HG02943 (cell line): ENCODE data around the gene CLCN6.

Source experiments
- ATAC-seq: cut with Tn5 transposase; IDR thresholded peaks from one replicate; pipeline ENCODE4 v1.9.1; 2021; ENCODE audit warnings: mild to moderate bottlenecking, low read depth, moderate library complexity; ENCODE audit not compliant: unreplicated experiment

Gene CLCN6

DNA sequence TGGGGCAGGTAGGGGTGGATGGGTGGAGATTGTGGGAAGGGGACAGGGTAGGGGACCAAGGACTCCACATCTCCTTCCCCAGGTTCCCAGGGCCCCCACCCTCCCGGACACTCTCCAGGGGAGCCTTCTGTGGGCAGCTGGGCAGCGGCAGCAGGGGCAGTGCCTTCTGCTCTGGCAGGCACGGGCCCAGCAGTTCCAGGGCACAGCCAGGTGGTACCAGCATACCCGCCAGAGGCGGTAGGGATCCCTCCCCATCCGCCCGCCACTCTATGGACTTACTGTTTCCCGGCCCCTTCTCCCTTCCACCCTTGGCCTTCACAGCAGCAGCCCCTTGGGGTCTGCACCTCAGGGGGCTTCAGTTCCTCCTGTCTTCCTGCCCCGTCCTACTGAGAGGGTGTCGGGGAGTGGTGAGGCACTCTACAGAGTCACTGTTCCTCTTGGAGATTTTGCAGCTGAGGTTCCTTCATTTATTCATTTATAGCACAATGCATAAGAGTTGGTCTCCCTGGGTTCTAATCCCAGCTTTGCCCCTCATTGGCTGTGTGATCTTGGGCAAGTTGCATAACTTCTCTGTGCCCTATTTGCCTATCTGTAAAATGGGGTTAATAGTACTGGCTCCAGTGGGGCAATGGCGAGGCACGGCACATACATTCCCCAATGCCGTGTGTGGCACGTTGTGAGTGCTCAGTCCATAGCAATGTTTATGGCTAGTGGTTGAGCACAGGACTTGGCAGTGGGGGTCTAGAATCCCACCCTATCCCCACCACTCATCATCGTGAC lies 27.0 kb upstream of the CLCN6 start:
- no peak for ATAC-seq

- ATAC-seq = no peak
Observed at GRCh38 chr1:11779715-11780379, 26.1 kb upstream of the CLCN6 start.

DNA sequence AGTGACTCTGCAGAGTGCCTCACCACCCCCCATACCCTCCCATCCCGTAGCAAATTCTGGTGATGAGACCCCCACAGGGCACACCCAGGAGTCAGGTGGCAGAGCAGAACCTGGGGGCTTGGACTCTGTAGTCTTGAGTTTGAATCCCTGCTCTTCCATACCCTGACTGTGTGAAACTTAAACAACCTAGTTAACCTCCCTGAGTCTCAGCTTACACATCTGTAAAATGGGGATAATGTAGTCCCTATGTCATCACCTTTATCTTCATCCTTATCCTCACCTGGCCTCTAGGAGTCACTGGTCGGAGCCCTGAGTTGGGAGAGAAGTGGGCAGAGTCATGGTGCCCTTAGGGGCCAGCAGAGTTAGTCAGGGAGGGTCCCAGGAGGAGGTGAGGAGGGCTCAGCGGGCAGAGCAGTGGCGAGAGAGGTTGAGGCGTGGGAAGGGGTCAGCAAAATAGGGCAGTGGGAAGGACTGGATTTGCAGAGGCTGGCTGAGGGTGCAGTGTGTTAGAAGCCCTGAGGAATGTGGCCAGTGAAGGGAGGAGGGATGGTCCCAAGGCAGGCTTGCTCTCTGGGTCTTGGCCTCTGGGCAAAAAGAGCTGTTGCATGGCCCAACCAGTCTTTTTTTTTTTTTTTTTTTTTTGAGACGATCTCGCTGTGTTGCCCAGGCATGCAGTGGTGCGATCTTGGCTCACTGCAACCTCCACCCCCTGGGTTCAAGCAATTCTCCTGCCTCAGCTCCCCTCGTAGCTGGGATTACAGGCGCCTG lies 25.4 kb upstream of the CLCN6 start:
- ATAC-seq = no peak

- ATAC-seq = no peak
Observed at GRCh38 chr1:11781297-11781696, 24.7 kb upstream of the CLCN6 start.

- ATAC-seq = no peak
Observed at GRCh38 chr1:11782127-11782708, 23.8 kb upstream of the CLCN6 start.

- no peak for ATAC-seq
Observed at GRCh38 chr1:11783556-11783955, 22.4 kb upstream of the CLCN6 start.

DNA sequence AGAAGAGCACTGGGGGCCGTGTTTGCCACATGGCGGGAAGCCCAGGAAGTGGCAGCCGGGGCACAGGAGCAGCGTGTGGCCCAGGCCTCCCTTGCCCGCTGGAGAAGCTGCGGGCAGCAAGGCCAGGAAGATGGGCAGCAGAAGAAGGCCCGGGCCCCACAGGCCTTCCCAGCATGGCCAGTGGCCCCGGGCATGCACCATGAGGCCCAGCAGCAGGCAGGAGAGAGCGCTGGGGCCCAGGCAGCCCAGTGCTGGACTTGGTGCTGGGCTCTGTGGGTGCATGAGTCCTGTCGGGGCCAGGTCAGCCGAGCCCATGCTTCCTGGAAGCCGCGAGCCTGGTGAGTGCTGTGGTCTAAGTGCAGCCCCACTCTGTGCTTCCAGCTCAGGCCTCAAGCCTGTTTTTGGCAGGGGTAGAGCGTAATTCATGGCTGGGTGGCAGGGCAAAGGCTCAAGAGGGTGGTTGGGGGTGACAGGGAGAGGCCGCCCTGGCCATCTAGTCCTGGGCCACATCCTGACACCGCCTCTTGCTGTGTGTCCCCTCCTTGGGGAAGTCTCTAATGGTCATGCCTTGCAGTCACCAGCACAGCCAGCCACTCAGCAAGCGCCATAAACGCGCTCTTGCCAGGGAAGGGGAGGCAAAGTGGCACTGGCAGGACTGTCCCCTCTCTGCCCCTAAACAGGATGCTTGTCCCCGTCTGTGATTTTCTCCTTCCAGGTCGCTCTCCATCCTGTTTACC lies 21.6 kb upstream of the CLCN6 start:
- ATAC-seq = no peak

GRCh38 chr1:11784993-11785769 lies 20.8 kb upstream of the CLCN6 start:
- ATAC-seq = no peak

GRCh38 chr1:11786168-11786567 lies 19.8 kb upstream of the CLCN6 start:
- no peak for ATAC-seq

GRCh38 chr1:11787251-11787803 lies 18.7 kb upstream of the CLCN6 start:
- no peak for ATAC-seq

DNA sequence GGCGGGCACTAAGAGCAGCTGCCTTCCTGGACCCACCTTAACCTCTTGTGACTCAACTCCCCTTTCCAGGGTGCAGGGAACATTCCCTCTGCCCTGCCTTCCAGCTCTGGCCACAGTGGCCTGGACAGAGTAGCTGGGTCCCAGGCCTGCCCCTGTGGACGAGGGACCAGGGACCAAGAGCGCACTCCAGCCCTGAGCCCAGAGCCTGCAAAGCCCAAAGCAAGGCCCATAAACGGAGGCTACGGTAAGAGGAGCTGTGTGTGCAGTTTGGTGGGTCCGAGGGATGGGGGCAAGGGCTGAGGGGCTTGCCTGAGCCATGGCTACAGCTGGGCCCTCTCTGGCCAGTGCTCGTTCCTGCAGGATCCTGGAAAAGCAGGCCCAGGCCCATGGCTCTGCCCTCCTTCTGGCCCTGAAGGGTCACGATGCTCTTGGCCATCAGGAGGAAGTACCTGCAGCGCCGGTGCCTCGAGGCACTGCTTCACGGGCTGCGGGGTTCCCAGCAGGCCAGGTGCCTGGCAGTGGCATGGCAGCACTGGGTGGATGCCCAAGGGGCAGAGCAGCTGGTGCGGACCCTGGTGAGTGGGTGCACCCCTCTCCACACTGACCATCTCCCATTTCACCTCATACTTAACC lies 18.1 kb upstream of the CLCN6 start:
- no peak for ATAC-seq

GRCh38 chr1:11788549-11789053 lies 17.4 kb upstream of the CLCN6 start:
- no peak for ATAC-seq

DNA sequence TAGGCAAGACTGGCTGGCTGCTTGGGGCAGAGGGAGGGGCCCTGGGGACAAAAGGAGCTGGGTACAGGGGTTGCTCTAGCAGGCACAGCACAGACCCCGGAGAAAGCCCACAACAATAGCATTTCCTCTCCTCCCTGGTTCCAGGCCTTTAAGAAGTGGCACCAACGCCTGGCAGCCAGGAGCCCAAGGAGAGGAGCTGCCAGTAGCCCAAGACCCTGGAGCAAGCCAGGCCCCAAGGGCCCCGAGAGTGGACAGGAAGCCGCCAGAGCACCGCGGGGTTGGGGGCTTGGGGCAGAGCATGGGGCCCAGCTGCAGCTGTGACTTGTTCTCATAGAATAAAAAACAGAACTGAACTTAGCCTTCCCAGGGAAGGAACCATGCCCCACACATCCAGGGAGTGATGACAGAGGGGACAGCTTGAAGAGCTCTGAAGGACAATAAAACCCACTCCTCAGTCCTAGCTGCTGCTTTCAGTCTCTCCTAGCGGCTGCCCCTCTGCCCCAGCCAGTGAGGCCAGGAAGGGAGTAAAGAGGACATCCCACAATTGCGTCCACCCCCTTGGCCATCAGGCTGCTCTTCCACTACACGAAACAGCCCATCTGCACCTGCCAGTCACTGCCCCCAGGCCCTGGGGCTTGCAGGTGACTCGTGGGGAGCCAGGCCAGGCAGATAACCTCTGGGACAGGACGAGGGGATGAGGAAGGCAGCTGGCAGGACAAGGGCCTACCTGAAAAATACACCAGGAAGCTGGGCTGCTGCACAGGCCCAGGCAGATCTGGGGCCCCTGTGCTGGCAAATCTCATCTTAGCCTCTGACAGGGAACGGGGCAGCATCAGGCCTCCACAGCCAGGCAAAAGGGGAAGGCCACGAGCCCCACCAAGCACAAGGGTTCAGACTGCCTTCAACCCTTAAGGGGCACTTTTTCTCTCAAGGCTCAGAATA lies 16.6 kb upstream of the CLCN6 start:
- no peak for ATAC-seq

- ATAC-seq = no peak
Observed at GRCh38 chr1:11790101-11790879, 15.7 kb upstream of the CLCN6 start.

DNA sequence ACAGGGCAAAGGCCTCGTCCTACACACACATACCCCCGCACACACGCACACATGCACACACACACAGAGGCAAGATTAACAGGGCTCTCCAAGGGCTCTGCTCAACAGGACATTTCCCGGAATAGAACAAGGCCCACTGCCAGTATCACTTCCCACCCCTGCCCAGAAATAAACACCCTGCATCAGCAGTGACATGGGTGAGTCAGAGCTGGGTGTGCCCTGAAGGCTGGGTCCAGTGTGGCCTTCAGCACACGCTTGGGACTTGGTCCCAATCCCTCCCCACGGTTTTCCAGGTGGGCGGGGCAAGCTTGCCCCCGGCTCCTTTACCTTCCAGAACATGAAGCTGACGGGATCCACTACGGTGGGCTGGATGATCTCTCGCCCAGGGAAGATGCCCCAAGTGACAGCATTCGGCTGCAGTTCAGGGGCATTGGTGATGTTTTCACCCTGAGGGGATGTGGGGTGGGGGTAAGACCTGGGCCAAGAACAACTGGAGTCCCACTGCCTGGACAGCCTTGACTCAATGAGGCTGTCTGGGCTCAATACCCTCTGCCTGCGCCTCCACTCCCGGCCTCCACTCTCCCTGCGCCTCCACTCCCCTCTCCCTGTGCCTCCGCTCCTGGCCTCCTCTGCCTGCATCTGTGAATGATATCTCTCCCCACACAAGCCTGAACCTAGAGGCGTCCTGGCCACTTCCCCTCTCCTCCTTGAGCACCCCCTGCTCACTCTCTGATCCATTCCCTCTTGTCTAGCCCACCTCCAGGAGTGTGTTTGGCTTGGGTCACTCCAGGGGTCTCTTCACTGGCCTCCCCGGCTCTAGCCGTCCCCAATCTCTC lies 14.9 kb upstream of the CLCN6 start:
- ATAC-seq = no peak

DNA sequence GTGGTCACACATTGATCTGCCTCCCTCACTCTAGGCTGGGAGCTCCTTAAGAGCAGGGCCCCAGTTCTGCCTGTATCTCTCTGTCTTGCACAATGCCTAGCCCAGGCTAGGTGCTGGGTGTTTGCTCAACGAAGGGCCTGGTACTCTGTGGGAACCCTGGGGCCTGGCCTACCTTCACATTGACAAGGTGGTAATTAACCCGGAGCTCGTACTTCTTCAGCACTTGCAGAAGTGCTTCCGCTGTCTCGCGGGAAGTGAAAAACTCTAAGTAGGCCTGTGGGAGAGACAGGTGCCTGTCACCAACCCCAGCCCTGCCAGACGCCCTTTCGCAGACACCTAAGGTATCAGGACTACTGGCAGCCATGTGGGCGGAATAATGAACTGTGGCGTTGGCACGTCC lies 13.9 kb upstream of the CLCN6 start:
- ATAC-seq = no peak
